Lower lobe of right lung (tissue), 2 donors: ENCODE measurements around the gene PNPLA5. TPM values are rescaled to one million over a fixed set of nuclear protein-coding genes. Genes with fewer than 3 reads are reported as not detected.
A peak's percentile ranks its signal among the peaks of the same experiment; 100 is the strongest.

Experiments used
- ATAC-seq, 2 donors: fragments of 200-7000 bp; cut with Tn5 transposase; one replicate each; pipeline ENCODE4 v1.9.1; 2020 to 2022; ENCODE audit warnings: mild to moderate bottlenecking in 2 of 2, moderate library complexity in 2 of 2
- DNase-seq: peaks from one replicate; pipeline ENCODE4 v3.0.0-alpha.2; 2020
- H3K27ac ChIP-seq: fragments of 200-600 bp; one replicate; pipeline ENCODE4 v1.8.0; 2022
- H3K27me3 ChIP-seq: fragments of 200-600 bp; one replicate; pipeline ENCODE4 v1.8.0; 2022; ENCODE audit warnings: low read depth
- H3K36me3 ChIP-seq: fragments of 200-600 bp; one replicate; pipeline ENCODE4 v1.8.0; 2022; ENCODE audit warnings: mild to moderate bottlenecking
- H3K4me1 ChIP-seq: fragments of 200-600 bp; one replicate; pipeline ENCODE4 v1.8.0; 2022
- H3K4me3 ChIP-seq: fragments of 200-600 bp; one replicate; pipeline ENCODE4 v1.8.0; 2022; ENCODE audit warnings: mild to moderate bottlenecking
- H3K9me3 ChIP-seq: fragments of 200-600 bp; one replicate; pipeline ENCODE4 v1.8.0; 2022
- CTCF ChIP-seq: fragments of 200-600 bp; IDR thresholded peaks from one replicate; pipeline ENCODE4 v1.8.0; 2022; ENCODE audit warnings: antibody characterized with exemption, mild to moderate bottlenecking
- intact Hi-C: fragments of 100-400 bp; cut with DNase I; formaldehyde crosslinking; loops from one replicate; pipeline ENCODE4 v1.11.0; 2022
- total RNA-seq: library from RNA; stranded (reverse); fragmentation: NEBNext Ultra II Directional; extraction: Animal tissue kit (Norgen Biotek cat#: 25700); gene quantifications from one replicate; pipeline ENCODE4 v1.2.1, GENCODE V29; 2021
- donor health status: DM: no; HTN: yes; CAD: no; lungs with severe emphysema.

PNPLA5 gene
- total RNA-seq, 1 donor from 2014 or later = not detected

- H3K9me3 ChIP-seq = no peaks in the 10 kb centered on the region
- no peak for TF ChIP-seq CTCF
- peaks cover 6% of the 10 kb centered on the region for H3K27me3 ChIP-seq
- no peaks in the 10 kb centered on the region for H3K4me1 ChIP-seq
- H3K36me3 ChIP-seq = no peaks in the 10 kb centered on the region
- H3K27ac ChIP-seq = no peak overlapping the region
- H3K4me3 ChIP-seq = no peak overlapping the region
- no peak for ATAC-seq
- intact Hi-C loops = no loop called here
- DNase-seq = no peak
Observed at GRCh38 chr22:43841742-43842141, 50.1 kb downstream of the PNPLA5 start.

- no peak for ATAC-seq
- no peak overlapping the region for H3K4me3 ChIP-seq
- TF ChIP-seq CTCF = no peak
- intact Hi-C loops = no loop called here
- no peaks in the 10 kb centered on the region for H3K4me1 ChIP-seq
- no peaks in the 10 kb centered on the region for H3K36me3 ChIP-seq
- no peaks in the 10 kb centered on the region for H3K9me3 ChIP-seq
- H3K27ac ChIP-seq = no peak overlapping the region
- peaks cover 10% of the 10 kb centered on the region for H3K27me3 ChIP-seq
- no peak for DNase-seq
Observed at GRCh38 chr22:43840851-43841250, 51.0 kb downstream of the PNPLA5 start.

GRCh38 chr22:43840431-43840830, 51.4 kb downstream of the PNPLA5 start:
- H3K36me3 ChIP-seq = no peaks in the 10 kb centered on the region
- no peak overlapping the region for H3K27ac ChIP-seq
- no peaks in the 10 kb centered on the region for H3K9me3 ChIP-seq
- intact Hi-C loops = no loop called here
- peak in 1 of 2 donors; percentile 3 for ATAC-seq
- TF ChIP-seq CTCF = no peak
- DNase-seq = no peak
- no peaks in the 10 kb centered on the region for H3K4me1 ChIP-seq
- H3K4me3 ChIP-seq = no peak overlapping the region
- peaks cover 12% of the 10 kb centered on the region for H3K27me3 ChIP-seq

GRCh38 chr22:43839781-43840180, 52.0 kb downstream of the PNPLA5 start:
- no peak overlapping the region for H3K4me3 ChIP-seq
- H3K4me1 ChIP-seq = no peaks in the 10 kb centered on the region
- H3K36me3 ChIP-seq = no peaks in the 10 kb centered on the region
- intact Hi-C loops = no loop called here
- no peaks in the 10 kb centered on the region for H3K9me3 ChIP-seq
- H3K27me3 ChIP-seq = peaks cover 13% of the 10 kb centered on the region
- ATAC-seq (no peak), DNase-seq (peak; percentile 7)
- H3K27ac ChIP-seq = no peak overlapping the region
- TF ChIP-seq CTCF = no peak

- H3K4me1 ChIP-seq = no peaks in the 10 kb centered on the region
- peaks cover 13% of the 10 kb centered on the region for H3K27me3 ChIP-seq
- ATAC-seq = no peak
- no peak overlapping the region for H3K27ac ChIP-seq
- intact Hi-C loops = no loop called here
- no peak for DNase-seq
- H3K9me3 ChIP-seq = no peaks in the 10 kb centered on the region
- no peak for TF ChIP-seq CTCF
- no peaks in the 10 kb centered on the region for H3K36me3 ChIP-seq
- no peak overlapping the region for H3K4me3 ChIP-seq
Observed at GRCh38 chr22:43838571-43839307, 53.1 kb downstream of the PNPLA5 start.
